GM12801 (cell line): ENCODE results near the gene SMYD3.

ENCODE experiments used
- CTCF ChIP-seq: IDR thresholded peaks from one replicate; pipeline ENCODE4 v1.5.1; 2011; ENCODE audit warnings: control low read depth; ENCODE audit not compliant: insufficient read length; ENCODE audit errors: extremely low read depth

Gene SMYD3

GRCh38 chr1:246138781-246139180 lies 368.3 kb downstream of the SMYD3 start:
- TF ChIP-seq CTCF, result no peak

GRCh38 chr1:246136477-246136876 lies 370.6 kb downstream of the SMYD3 start:
- no peak for TF ChIP-seq CTCF

GRCh38 chr1:246134789-246135188 lies 372.3 kb downstream of the SMYD3 start:
- TF ChIP-seq CTCF, result no peak

- TF ChIP-seq CTCF, result no peak
These were observed 376.0 kb downstream of the SMYD3 start for GRCh38 chr1:246131095-246131494.

GRCh38 chr1:246128494-246129069 lies 378.5 kb downstream of the SMYD3 start:
- TF ChIP-seq CTCF, result no peak

- no peak for TF ChIP-seq CTCF
These were observed 380.5 kb downstream of the SMYD3 start for GRCh38 chr1:246126580-246126979.

GRCh38 chr1:246122071-246122470 lies 385.0 kb downstream of the SMYD3 start:
- TF ChIP-seq CTCF, result no peak
